ENCODE results near the gene ZNF385B. TPM values are rescaled to one million over a fixed set of nuclear protein-coding genes. Genes with fewer than 3 reads are reported as not detected.

ZNF385B gene
- total RNA-seq, 4 donors from 2014 or later, result 0.41 to 3.3 TPM; not detected in 2

GRCh38 chr2:179884193-179884592 lies 22.8 kb upstream of the ZNF385B start:
- TF ChIP-seq CTCF (IDR thresholded peaks at IDR 0.05), result no peak
- no peak for TF ChIP-seq POLR2A (IDR thresholded peaks at IDR 0.05)
- no peaks in the 10 kb centered on the region for H3K4me1 ChIP-seq
- no peak overlapping the region for H3K27ac ChIP-seq
- no peaks in the 10 kb centered on the region for H3K36me3 ChIP-seq
- no peaks in the 10 kb centered on the region for H3K9me3 ChIP-seq
- intact Hi-C loops (cut with DNase I; ENCODE audit: low total_unique reads), result no loop called here
- DNase-seq, result no peak
- H3K27me3 ChIP-seq, result no peaks in the 10 kb centered on the region
- H3K4me3 ChIP-seq, result no peak overlapping the region

- H3K36me3 ChIP-seq, result no peaks in the 10 kb centered on the region
- TF ChIP-seq CTCF (IDR thresholded peaks at IDR 0.05), result no peak
- TF ChIP-seq POLR2A (IDR thresholded peaks at IDR 0.05), result no peak
- no peak for DNase-seq
- H3K27ac ChIP-seq, result no peak overlapping the region
- H3K27me3 ChIP-seq, result no peaks in the 10 kb centered on the region
- H3K4me1 ChIP-seq, result no peaks in the 10 kb centered on the region
- H3K4me3 ChIP-seq, result no peak overlapping the region
- no peaks in the 10 kb centered on the region for H3K9me3 ChIP-seq
- intact Hi-C loops (cut with DNase I; ENCODE audit: low total_unique reads), result no loop called here
These were observed 21.7 kb upstream of the ZNF385B start for GRCh38 chr2:179882851-179883806.

GRCh38 chr2:179877601-179878364 lies 16.4 kb upstream of the ZNF385B start:
- no peaks in the 10 kb centered on the region for H3K4me1 ChIP-seq
- intact Hi-C loops (cut with DNase I; ENCODE audit: low total_unique reads), result no loop called here
- H3K27ac ChIP-seq, result no peak overlapping the region
- H3K4me3 ChIP-seq, result no peak overlapping the region
- DNase-seq, result no peak
- no peaks in the 10 kb centered on the region for H3K36me3 ChIP-seq
- TF ChIP-seq POLR2A (IDR thresholded peaks at IDR 0.05) (no peak), CTCF (IDR thresholded peaks at IDR 0.05) (no peak)
- H3K27me3 ChIP-seq, result no peaks in the 10 kb centered on the region
- H3K9me3 ChIP-seq, result no peaks in the 10 kb centered on the region

- no peaks in the 10 kb centered on the region for H3K4me1 ChIP-seq
- no peak overlapping the region for H3K4me3 ChIP-seq
- H3K9me3 ChIP-seq, result no peaks in the 10 kb centered on the region
- no peak overlapping the region for H3K27ac ChIP-seq
- TF ChIP-seq POLR2A (IDR thresholded peaks at IDR 0.05) (no peak), CTCF (IDR thresholded peaks at IDR 0.05) (no peak)
- DNase-seq, result no peak
- no peaks in the 10 kb centered on the region for H3K27me3 ChIP-seq
- H3K36me3 ChIP-seq, result no peaks in the 10 kb centered on the region
- intact Hi-C loops (cut with DNase I; ENCODE audit: low total_unique reads), result no loop called here
These were observed 14.9 kb upstream of the ZNF385B start for GRCh38 chr2:179876266-179876665.

- no peak for DNase-seq
- TF ChIP-seq POLR2A (IDR thresholded peaks at IDR 0.05) (no peak), CTCF (IDR thresholded peaks at IDR 0.05) (no peak)
- H3K4me3 ChIP-seq, result no peak overlapping the region
- H3K9me3 ChIP-seq, result no peaks in the 10 kb centered on the region
- no peaks in the 10 kb centered on the region for H3K4me1 ChIP-seq
- intact Hi-C loops (cut with DNase I; ENCODE audit: low total_unique reads), result no loop called here
- H3K27me3 ChIP-seq, result no peaks in the 10 kb centered on the region
- no peaks in the 10 kb centered on the region for H3K36me3 ChIP-seq
- H3K27ac ChIP-seq, result no peak overlapping the region
These were observed 14.5 kb upstream of the ZNF385B start for GRCh38 chr2:179875864-179876263.

Data from uterus (tissue), 4 donors.